ENCODE results near the gene TRPV4.

Gene TRPV4

GRCh38 chr12:109797905-109798669 lies 35.1 kb downstream of the TRPV4 start:
- DNase-seq (ENCODE audit: insufficient read length, low spot score) (no peak), FAIRE-seq (no peak)
- peak; percentile 15 for TF ChIP-seq CTCF (IDR thresholded peaks at IDR 0.05; ENCODE audit: insufficient read depth, missing control alignments)

- no peak for TF ChIP-seq CTCF (IDR thresholded peaks at IDR 0.05; ENCODE audit: insufficient read depth, missing control alignments)
- no peak for DNase-seq (ENCODE audit: insufficient read length, low spot score)
- no peak for FAIRE-seq
Measured at GRCh38 chr12:109796057-109796456, 37.1 kb downstream of the TRPV4 start.

GRCh38 chr12:109795023-109795422 lies 38.2 kb downstream of the TRPV4 start:
- no peak for TF ChIP-seq CTCF (IDR thresholded peaks at IDR 0.05; ENCODE audit: insufficient read depth, missing control alignments)
- DNase-seq (ENCODE audit: insufficient read length, low spot score): no peak
- no peak for FAIRE-seq

- TF ChIP-seq CTCF (IDR thresholded peaks at IDR 0.05; ENCODE audit: insufficient read depth, missing control alignments): no peak
- DNase-seq (ENCODE audit: insufficient read length, low spot score) (no peak), FAIRE-seq (no peak)
Measured at GRCh38 chr12:109793826-109794501, 39.2 kb downstream of the TRPV4 start.

GRCh38 chr12:109793411-109793810 lies 39.8 kb downstream of the TRPV4 start:
- TF ChIP-seq CTCF (IDR thresholded peaks at IDR 0.05; ENCODE audit: insufficient read depth, missing control alignments): no peak
- FAIRE-seq: no peak
- DNase-seq (ENCODE audit: insufficient read length, low spot score): no peak

- FAIRE-seq (no peak), DNase-seq (ENCODE audit: insufficient read length, low spot score) (no peak)
- TF ChIP-seq CTCF (IDR thresholded peaks at IDR 0.05; ENCODE audit: insufficient read depth, missing control alignments): no peak
Measured at GRCh38 chr12:109792992-109793391, 40.2 kb downstream of the TRPV4 start.

GRCh38 chr12:109789526-109790048 lies 43.6 kb downstream of the TRPV4 start:
- no peak for TF ChIP-seq CTCF (IDR thresholded peaks at IDR 0.05; ENCODE audit: insufficient read depth, missing control alignments)
- no peak for FAIRE-seq
- DNase-seq (ENCODE audit: insufficient read length, low spot score): no peak
